Measurements from ENCODE around the gene NID2.

Gene NID2

GRCh38 chr14:52082903-52083302, 14.0 kb upstream of the NID2 start:
- H3K4me1 ChIP-seq: no peaks in the 10 kb centered on the region
- no peaks in the 10 kb centered on the region for H3K9me3 ChIP-seq
- TF ChIP-seq CTCF (IDR thresholded peaks at IDR 0.05; ENCODE audit: low read depth, low read length): no peak
- H3K27me3 ChIP-seq: no peaks in the 10 kb centered on the region; the same call in 1 of the 2 replicates
- no peaks in the 10 kb centered on the region for H3K36me3 ChIP-seq
- no peak overlapping the region for H3K4me3 ChIP-seq (ENCODE audit: low read depth, low read length)
- DNase-seq: no peak

- no peak for DNase-seq
- Histone ChIP-seq H3K9me3 (no peaks in the 10 kb centered on the region), H3K36me3 (no peaks in the 10 kb centered on the region), H3K4me1 (no peaks in the 10 kb centered on the region), H3K4me3 (ENCODE audit: low read depth, low read length) (no peak overlapping the region), H3K27me3 (no peaks in the 10 kb centered on the region; the same call in 1 of the 2 replicates)
- no peak for TF ChIP-seq CTCF (IDR thresholded peaks at IDR 0.05; ENCODE audit: low read depth, low read length)
These were observed 13.1 kb upstream of the NID2 start for GRCh38 chr14:52081964-52082363.

- Histone ChIP-seq H3K4me1 (no peaks in the 10 kb centered on the region), H3K9me3 (no peaks in the 10 kb centered on the region)
- DNase-seq: no peak
These were observed 12.2 kb upstream of the NID2 start for GRCh38 chr14:52080808-52081755.

GRCh38 chr14:52080158-52080800, 11.4 kb upstream of the NID2 start:
- DNase-seq: no peak
- no peaks in the 10 kb centered on the region for H3K9me3 ChIP-seq
- no peaks in the 10 kb centered on the region for H3K4me1 ChIP-seq
- TF ChIP-seq CTCF (IDR thresholded peaks at IDR 0.05; ENCODE audit: low read depth, low read length): no peak
- no peak overlapping the region for H3K4me3 ChIP-seq (ENCODE audit: low read depth, low read length)
- H3K36me3 ChIP-seq: no peaks in the 10 kb centered on the region
- no peaks in the 10 kb centered on the region; the same call in 1 of the 2 replicates for H3K27me3 ChIP-seq

More at GRCh38 chr14:52080808-52081755, 12.2 kb upstream of the NID2 start:
- no peak overlapping the region for H3K4me3 ChIP-seq (ENCODE audit: low read depth, low read length)
- no peaks in the 10 kb centered on the region for H3K36me3 ChIP-seq
- no peaks in the 10 kb centered on the region; the same call in 1 of the 2 replicates for H3K27me3 ChIP-seq
- TF ChIP-seq CTCF (IDR thresholded peaks at IDR 0.05; ENCODE audit: low read depth, low read length): no peak

GRCh38 chr14:52079239-52079959, 10.5 kb upstream of the NID2 start:
- Histone ChIP-seq H3K4me1 (no peaks in the 10 kb centered on the region), H3K9me3 (no peaks in the 10 kb centered on the region), H3K27me3 (no peaks in the 10 kb centered on the region; the same call in 1 of the 2 replicates), H3K4me3 (ENCODE audit: low read depth, low read length) (no peak overlapping the region), H3K36me3 (no peaks in the 10 kb centered on the region)
- no peak for TF ChIP-seq CTCF (IDR thresholded peaks at IDR 0.05; ENCODE audit: low read depth, low read length)
- no peak for DNase-seq

All from BE2C (cell line).